CD4-positive, alpha-beta T cell treated with Interleukin-15 for 4 hours (primary cell): Measurements from ENCODE around the gene ARID4B.

Experiments used
- DNase-seq: peaks from one replicate; pipeline ENCODE4 v3.0.0-alpha.2; 2020; ENCODE audit warnings: low spot score

Gene ARID4B

GRCh38 chr1:235127732-235128455 lies 200.1 kb downstream of the ARID4B start:
- DNase-seq, result peak; percentile 17

- no peak for DNase-seq
Observed at GRCh38 chr1:235127203-235127602, 200.8 kb downstream of the ARID4B start.

- no peak for DNase-seq
Observed at GRCh38 chr1:235124665-235125064, 203.3 kb downstream of the ARID4B start.

GRCh38 chr1:235124111-235124510 lies 203.9 kb downstream of the ARID4B start:
- DNase-seq, result no peak

GRCh38 chr1:235122348-235122747 lies 205.6 kb downstream of the ARID4B start:
- DNase-seq, result no peak
